ENCODE measurements around the gene KIAA0408.

- TF ChIP-seq EZH2 (IDR thresholded peaks at IDR 0.05; ENCODE audit: insufficient read depth, poor library complexity, severe bottlenecking) (no peak), EZH2phosphoT487 (IDR thresholded peaks at IDR 0.05; ENCODE audit: insufficient read depth, low read depth) (no peak)
Observed at GRCh38 chr6:127459231-127459641, at the start of gene KIAA0408.
